ENCODE data around the gene CREB1. TPM values are rescaled to one million over a fixed set of nuclear protein-coding genes. Genes with fewer than 3 reads are reported as not detected.
"Not testable (repeated sequence)": the region's sequence is repeated elsewhere in the genome, so short reads cannot be mapped to it uniquely, and the experiment has no call there.

CREB1 gene
- 10 to 100 TPM in 11 of 12 donors, not detected in 1; 32.4 to 70.8 (median 39.8) TPM for polyA plus RNA-seq (ENCODE audit: insufficient read length in 12 of 12)
- long read RNA-seq, donor 1, full-length matches to known transcripts = 11 of 36 reads
- long read RNA-seq, donor 1, partial matches to known transcripts = 18 of 36 reads
- long read RNA-seq, donor 1, other reads (novel, unspliced or antisense) = 7 of 36 reads
- long read RNA-seq, donor 2, full-length matches to known transcripts = 7 of 7 reads
- long read RNA-seq, donor 2, partial matches to known transcripts = 0 of 7 reads
- long read RNA-seq, donor 2, other reads (novel, unspliced or antisense) = 0 of 7 reads
- long read RNA-seq, donor 3, full-length matches to known transcripts = 7 of 7 reads
- long read RNA-seq, donor 3, partial matches to known transcripts = 0 of 7 reads
- long read RNA-seq, donor 3, other reads (novel, unspliced or antisense) = 0 of 7 reads
- long read RNA-seq, donor 4, full-length matches to known transcripts = 1 of 1 reads
- long read RNA-seq, donor 4, partial matches to known transcripts = 0 of 1 reads
- long read RNA-seq, donor 4, other reads (novel, unspliced or antisense) = 0 of 1 reads
- long read RNA-seq, donor 5, full-length matches to known transcripts = 14 of 20 reads
- long read RNA-seq, donor 5, partial matches to known transcripts = 6 of 20 reads
- long read RNA-seq, donor 5, other reads (novel, unspliced or antisense) = 0 of 20 reads
- long read RNA-seq, donor 6, full-length matches to known transcripts = 2 of 2 reads
- long read RNA-seq, donor 6, partial matches to known transcripts = 0 of 2 reads
- long read RNA-seq, donor 6, other reads (novel, unspliced or antisense) = 0 of 2 reads
- long read RNA-seq, donor 7 = 0 reads
- long read RNA-seq, donor 8, full-length matches to known transcripts = 9 of 9 reads
- long read RNA-seq, donor 8, partial matches to known transcripts = 0 of 9 reads
- long read RNA-seq, donor 8, other reads (novel, unspliced or antisense) = 0 of 9 reads
- long read RNA-seq, donor 9, full-length matches to known transcripts = 4 of 4 reads
- long read RNA-seq, donor 9, partial matches to known transcripts = 0 of 4 reads
- long read RNA-seq, donor 9, other reads (novel, unspliced or antisense) = 0 of 4 reads
- long read RNA-seq, donor 10, full-length matches to known transcripts = 8 of 13 reads
- long read RNA-seq, donor 10, partial matches to known transcripts = 5 of 13 reads
- long read RNA-seq, donor 10, other reads (novel, unspliced or antisense) = 0 of 13 reads
- long read RNA-seq, donor 11, full-length matches to known transcripts = 6 of 6 reads
- long read RNA-seq, donor 11, partial matches to known transcripts = 0 of 6 reads
- long read RNA-seq, donor 11, other reads (novel, unspliced or antisense) = 0 of 6 reads

DNA sequence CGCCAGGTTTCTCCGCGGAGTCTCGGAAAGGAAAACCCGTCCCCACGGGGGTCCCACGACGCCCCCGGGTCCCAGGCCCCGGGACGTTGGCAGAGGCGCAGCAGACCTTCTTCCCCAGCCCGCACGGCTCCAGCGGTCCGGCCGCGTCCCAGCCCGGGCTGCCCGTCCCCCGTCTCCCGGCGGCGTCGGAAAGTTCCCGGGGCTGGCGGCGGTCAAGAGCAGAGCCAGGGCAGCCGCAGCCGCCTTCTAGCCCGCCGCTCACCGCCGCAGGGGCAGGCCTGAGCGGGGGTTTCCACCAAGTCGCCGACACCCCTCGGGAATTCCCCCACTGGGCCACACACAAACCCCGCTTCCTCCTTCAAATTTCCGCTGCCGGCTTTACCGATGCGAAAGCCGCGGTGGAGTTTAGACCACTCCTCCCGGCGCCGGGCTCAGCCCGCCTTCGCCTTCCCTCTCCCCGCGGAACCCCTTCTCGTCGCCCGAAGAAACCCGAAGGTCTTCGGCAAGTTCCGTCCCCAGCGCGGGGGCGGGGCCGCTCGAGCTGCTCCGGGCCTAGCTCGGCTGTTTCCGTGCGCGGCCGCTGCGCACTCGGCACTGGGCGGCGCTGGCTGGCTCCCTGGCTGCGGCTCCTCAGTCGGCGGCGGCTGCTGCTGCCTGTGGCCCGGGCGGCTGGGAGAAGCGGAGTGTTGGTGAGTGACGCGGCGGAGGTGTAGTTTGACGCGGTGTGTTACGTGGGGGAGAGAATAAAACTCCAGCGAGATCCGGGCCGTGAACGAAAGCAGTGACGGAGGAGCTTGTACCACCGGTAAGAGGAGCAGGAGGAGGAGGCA, at the start of gene CREB1:
Gene CREB1 (plus strand): TSS at position 633 of the 830 bp plus-strand sequence. CDS start 25,674 bp downstream, outside the sequence.
- DNase-seq = peak; percentile 99

DNA sequence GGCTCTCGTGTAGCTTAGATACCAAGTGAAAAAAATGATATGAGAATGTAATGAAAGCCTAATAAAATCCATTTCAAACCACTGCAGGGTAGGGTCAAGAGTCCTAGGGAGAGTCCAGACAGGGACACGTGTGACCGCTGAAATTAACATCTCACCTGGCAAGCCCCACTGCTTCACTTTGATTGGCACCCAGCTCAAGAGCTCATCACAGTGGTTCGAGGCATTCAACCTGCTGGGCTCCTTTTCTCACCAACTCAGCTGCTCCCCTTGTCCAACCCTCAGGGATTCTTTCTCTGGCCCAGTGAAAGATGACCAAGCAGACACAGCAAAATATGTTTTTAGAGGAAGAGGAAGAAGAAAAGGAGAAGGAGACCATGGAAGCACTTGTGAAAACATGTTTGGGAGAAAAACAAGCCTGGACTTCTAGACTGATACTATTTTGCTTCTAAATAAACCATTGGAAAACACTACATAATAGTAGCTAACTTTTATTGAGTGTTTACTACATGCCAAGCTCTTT, 49.2 kb upstream of the CREB1 start:
- no peak for DNase-seq

DNA sequence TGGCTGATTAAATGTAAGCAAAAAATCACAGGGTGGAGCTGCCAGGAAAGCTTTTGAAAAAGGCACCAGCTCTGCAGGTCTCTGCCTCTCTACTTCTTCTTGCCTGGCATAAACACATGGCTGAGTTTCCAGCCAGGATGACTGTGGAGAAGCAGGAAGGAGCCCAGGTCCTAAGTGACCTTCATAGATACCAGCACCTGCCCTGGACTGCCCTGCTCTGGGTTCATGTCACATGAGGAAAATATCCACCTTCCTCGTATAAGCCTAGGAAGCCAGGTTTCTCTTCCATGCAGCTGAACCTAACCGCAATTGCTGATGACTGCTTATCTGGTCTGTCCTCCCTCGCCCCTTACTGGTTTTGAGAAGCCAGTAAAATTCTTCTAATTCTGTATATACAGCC, 47.8 kb upstream of the CREB1 start:
- no peak for DNase-seq

DNA sequence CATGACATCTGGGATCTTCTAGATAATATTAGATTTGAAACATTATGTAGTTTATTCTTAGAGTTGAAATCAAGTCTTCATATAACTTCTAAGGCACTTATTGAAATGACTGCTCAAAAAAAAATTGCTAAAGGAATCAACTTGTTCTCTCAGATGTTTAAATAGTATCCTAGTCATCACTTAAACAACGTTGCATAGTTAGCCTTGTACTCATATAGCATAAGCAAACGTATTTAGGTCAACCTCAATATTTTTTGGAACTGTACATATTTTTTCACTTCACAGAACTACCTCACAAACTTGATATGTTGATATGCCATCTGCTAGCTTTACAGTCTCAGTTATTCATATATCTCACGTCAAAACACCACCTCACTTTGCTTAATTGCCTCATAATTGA, 47.1 kb upstream of the CREB1 start:
- DNase-seq = no peak

DNA sequence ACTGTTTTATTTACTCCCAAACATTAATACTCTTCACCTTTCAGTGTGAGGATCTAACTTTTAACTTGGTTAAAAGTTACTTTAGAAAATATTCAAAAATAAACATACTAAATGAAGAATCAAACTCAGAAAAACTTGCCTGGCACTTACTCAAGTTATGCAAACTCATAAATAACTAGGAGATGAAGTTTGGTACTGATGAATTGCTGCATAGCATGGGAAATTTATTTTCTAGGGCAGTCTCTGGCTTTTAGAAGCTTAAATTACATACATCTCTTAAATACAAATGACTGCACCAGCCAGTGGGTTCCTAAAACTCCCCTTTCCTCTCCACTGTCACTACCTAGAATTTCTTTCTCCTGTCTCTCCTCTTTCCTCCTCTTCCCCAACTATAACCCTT, 46.7 kb upstream of the CREB1 start:
- no peak for DNase-seq

DNA sequence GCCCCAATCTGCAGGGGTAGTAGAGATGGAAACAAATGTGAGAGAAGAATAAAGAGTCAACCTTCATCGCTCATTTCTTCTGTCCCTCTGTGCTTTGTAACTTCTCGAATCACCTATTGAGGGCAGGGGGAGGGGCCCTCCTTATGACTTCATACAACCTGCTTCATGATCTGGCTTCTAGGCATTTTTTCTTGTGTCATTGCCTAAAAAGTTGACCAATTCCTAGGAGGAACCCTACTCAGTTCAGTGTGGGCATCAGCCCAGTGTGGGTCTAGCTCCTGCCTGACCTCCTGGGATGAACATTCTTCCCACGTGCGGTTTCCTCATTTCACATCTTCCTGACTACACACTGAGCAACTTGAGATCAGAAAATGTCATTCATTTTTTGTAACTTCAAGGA, 46.3 kb upstream of the CREB1 start:
- no peak for DNase-seq

DNA sequence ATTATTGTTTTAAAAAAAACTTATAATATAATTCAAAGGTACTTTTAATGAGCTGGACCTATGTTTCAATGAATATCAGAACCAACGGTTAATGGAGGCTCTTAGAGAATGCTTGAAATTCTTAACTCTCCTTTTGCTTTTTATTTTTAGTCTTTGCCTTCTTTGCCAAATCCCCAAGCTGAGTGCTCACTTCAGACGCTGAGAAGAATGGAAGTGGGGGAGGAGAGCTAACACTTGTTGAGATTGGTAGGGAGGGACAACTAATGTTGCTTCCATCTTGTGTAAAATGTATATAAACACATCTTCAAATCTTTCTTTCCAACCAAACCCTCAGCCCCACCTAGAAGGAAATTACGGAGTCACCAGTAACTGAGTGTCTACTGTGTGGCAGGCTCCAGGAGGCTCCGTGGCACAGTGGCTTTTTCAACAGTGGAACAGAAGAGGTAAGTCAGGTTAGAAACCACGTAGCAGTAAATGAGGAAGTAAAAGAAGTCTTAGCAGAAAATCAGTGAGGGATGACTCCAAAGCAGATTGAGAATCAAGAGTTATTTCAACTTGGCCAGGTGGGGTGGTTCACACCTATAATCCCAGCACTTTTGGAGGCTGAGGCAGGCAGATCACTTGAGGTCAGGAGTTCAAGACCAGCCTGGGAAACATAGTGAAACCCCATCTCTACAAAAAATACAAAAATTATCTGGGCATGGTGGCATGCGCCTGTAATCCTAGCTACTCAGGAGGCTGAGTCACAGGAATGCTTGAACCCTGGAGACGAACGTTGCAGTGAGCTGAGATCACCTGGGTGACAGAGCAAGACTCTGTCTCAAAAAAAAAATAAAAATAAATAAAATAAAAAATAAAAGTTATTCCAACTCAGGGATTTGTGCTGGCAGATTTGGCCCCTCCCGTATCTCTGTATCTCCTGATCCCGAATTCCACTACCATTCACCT, 45.0 kb upstream of the CREB1 start:
- no peak for DNase-seq

DNA sequence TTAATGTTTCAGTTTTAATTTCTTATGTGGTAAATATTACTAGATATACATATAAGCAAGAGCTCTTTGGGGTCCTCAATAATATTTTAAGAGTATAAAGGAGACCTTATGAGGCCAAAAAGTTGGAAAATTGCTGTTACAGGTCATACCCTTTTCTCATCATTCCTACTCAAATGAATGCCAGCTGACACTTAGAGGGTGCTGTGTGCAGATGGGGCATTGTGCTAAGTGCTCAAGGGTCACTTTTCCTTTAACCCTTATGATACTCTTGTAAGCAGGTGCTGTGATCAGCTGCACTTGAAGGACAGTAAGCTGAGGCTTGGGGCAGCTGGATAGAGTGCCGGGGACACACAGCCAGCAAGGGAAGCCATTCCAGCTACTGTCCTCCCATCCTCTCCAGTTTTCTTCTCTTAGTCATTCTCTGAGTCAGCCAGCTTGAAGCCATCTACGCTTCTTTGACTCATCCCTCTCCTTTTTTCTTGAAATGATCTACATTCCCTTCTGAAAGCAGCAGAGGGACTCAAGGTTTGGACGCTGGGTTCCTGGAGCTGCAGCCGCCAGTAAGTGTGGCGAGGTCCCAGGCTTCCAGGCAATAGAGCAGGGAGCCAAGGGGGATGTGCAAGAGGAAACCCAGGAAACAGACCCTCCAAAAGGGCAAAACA, 42.0 kb upstream of the CREB1 start:
- DNase-seq = no peak

DNA sequence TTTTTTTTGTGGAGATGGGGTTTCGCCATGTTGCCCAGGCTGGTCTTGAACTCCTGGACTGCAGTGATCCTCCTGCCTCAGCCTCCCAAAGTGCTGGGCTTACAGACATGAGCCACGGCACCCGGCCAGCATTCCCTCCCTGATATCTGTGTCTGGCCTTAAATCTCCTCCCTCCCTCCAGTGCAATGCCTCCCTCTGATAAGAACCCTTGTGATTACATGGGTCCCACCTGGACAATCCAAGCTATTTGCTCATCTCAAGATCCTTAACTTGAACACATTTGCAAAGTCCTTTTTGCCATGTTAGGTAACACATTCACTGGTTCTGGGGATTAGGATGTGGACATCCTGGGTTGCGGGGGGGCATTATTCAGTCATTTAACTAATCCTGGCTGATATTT, 40.5 kb upstream of the CREB1 start:
- no peak for DNase-seq

DNA sequence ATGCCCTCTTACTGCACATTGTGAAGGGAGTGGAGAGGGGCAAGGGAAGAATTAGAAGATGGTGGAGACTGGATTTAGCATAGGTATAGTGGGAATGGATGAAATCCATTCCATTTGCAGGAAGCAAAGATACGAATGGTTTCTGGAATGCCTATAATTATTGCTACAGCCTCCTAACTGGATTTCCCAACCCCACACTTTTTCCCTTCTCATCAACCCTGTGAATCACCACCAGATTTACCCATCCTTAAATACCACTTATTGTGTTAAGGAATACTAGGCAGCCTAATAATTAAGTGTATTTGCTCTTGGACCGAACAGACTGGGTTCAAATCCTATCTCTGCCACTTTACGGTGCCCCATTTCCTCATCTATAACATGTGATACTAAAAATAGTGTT, 39.3 kb upstream of the CREB1 start:
- no peak for DNase-seq

DNA sequence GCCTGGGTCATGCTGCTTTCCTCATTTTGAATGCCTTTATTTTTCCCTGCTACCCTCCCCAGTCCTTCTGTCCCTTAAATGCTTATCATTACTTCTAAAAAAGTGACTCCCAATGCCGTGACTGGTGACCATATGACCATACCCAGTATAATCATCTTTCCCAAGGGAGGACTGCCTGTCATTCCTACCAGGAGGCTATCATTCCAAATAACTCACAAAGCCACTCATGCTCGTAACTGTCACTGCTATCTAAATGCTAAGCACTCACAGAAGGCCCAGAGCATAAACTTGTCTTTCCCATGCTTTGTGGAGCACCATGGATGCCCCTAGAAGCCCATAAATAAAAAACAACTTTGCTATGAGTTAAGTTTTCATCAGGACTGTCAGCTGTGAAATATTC, 38.7 kb upstream of the CREB1 start:
- DNase-seq = no peak

DNA sequence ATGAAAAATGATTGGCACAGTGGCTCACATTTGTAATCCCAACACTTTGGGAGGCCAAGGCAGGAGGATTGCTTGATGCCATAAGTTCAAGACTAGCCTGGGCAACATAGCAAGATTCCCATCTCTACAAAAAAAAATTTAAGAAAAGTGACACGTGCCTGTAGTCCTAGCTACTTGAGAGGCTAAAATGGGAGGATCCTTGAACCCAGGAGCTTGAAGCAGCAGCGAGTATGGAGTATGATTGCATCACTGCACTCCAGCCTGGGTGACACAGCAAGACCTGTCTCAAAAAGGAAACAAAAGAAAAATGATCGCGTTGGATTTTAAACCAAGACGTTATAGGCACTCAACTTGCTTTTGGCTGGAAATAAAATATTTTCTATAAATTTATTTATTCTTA, 37.8 kb upstream of the CREB1 start:
- DNase-seq = no peak

DNA sequence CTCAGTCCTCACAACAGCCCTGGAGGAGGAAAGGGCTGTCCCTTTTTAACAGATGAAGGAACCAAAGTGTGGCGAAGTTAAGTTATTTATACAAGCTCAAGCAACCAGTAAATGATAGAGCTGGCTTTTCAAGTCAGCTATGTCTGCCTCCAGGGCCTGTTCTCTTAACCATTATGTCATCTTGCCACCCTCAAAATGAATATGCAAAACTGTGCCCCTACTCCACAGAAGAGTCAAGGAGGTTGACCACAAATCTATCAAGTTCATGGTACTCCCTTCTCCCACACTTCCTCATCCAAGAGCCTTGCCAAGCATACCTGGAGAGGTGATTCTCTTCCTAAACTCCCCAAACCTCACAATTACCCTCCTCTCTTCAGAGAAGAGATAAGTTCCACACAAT, 37.3 kb upstream of the CREB1 start:
- no peak for DNase-seq

DNA sequence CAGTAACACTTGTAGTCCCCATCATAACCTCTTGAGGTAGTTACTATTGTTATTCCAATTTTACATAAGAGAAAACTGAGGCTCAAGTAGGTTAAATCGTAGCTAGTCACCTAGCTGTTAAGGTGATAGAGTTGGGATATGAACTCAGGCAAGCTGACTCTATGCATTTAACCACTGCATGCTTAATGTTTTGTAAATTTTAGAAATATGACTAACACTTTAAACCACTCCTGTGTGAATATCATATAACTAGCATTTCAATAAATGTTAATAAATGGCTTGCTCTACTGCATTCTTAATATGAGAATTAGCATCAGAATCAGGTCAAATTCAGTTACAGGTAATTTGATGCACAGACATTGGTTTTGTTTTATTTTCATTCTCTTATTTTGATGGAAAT, 35.6 kb upstream of the CREB1 start:
- no peak for DNase-seq

DNA sequence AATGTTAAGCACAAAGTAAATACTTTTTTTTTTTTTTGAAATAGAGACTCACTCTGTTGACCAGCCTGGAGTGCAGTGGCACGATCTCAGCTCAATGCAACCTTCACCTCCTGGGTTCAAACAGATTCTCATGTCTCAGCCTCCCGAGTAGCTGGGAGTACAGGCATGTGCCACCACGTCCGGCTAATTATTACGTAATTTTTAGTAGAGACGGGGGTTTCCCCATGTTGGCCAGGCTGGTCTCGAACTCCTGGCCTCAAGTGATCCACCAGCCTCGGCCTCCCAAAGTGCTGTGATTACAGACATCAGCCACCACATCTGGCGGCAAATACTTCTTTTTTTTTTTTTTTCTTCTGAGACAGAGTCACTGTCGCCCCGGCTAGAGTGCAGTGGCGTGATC, 32.8 kb upstream of the CREB1 start:
- DNase-seq = not testable (repeated sequence)

DNA sequence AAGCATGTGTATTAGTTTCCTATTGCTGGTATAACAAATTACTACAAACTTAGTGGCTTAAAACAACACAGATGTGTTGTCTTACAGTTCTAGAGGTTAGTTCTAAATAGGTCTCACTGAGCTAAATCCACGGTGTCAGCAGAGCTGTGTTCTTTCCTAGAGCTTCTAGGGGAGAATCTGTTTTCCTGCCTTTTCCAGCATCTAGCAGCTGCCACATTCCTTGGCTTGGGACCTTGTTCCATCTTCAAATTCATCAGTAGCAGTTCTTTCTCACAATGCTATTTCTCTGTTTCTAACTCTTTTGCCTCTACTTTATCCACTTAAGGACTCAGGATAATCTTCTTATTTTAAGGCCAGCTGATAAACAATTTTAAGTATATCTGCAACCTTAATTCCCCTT, 32.2 kb upstream of the CREB1 start:
- no peak for DNase-seq

DNA sequence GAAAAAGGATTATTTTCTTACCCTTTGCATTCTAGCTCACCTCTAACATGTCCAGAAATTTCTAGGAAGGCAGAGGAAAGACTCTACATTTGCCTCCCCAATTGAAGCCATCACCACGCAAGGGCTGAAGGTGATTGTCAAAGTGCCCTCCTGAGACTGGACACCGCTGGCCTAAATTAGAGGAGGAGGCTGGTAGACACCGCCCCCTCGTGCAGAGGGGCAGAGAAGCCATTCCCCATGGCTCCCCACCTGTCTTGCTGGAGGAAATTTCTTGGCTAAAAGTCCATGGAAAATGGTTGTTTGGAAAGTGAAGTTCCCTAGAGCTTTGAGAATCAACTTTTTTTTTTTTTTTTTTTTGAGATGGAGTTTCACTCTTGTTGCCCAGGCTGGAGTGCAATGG, 31.3 kb upstream of the CREB1 start:
- DNase-seq = no peak

DNA sequence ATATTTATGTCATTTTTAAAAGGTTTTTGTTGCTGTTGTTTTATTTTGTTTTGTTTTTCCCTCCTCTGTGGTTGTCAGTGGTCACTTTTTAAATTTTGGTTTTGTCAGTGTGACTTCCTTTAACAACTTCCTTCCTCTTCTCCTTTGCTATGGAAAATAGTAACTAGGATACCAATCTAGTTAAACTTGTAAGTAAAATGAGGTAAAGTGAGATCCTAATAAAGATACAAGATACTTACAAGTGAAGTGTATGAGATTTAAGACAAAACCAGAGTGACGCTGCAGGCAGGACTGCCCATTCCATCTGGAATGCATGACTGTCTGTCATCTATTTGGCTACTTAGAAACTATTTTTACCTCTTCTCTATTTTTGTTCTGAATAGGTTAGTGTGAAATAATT, 30.6 kb upstream of the CREB1 start:
- no peak for DNase-seq

Data from muscle of arm (tissue), 14 donors.